GM23338 (cell line): Measurements from ENCODE around the gene PVR. TPM values are rescaled to one million over a fixed set of nuclear protein-coding genes. Genes with fewer than 3 reads are reported as not detected.

ENCODE experiments used
- ATAC-seq: fragments of 200-7000 bp; cut with Tn5 transposase; 3 replicates; pipeline ENCODE4 v1.9.1; 2020
- DNase-seq: peaks from one replicate; pipeline ENCODE4 v3.0.0-alpha.2; 2015; ENCODE audit warnings: low spot score
- H2AFZ ChIP-seq: fragments of 200-600 bp; sonication (generic); 2 replicates; pipeline ENCODE4 v1.8.0; 2016; ENCODE audit warnings: antibody characterized with exemption, mild to moderate bottlenecking, moderate library complexity
- H3F3A ChIP-seq: fragments of 200-600 bp; sonication (generic); replicated peaks from 2 replicates; pipeline ENCODE4 v1.8.0; 2017; ENCODE audit warnings: antibody characterized with exemption, mixed run types, low read depth
- H3K27ac ChIP-seq: fragments of 200-600 bp; sonication (generic); 2 replicates; pipeline ENCODE4 v1.6.1; 2016; ENCODE audit warnings: low read depth
- H3K27me3 ChIP-seq: fragments of 200-600 bp; sonication (generic); 2 replicates; pipeline ENCODE4 v1.8.0; 2016; ENCODE audit warnings: mild to moderate bottlenecking, mixed run types, moderate library complexity; ENCODE audit not compliant: insufficient read depth
- H3K36me3 ChIP-seq: fragments of 200-600 bp; sonication (generic); 2 replicates; pipeline ENCODE4 v1.8.0; 2016; ENCODE audit warnings: mild to moderate bottlenecking; ENCODE audit not compliant: insufficient read depth
- H3K4me1 ChIP-seq: fragments of 200-600 bp; sonication (generic); 2 replicates; pipeline ENCODE4 v1.8.0; 2016; ENCODE audit warnings: mild to moderate bottlenecking, moderate library complexity; ENCODE audit not compliant: insufficient read depth
- H3K4me2 ChIP-seq: fragments of 200-600 bp; sonication (generic); 2 replicates; pipeline ENCODE4 v1.7.1; 2017; ENCODE audit warnings: mixed run types
- H3K4me3 ChIP-seq: fragments of 200-600 bp; sonication (generic); 2 replicates; pipeline ENCODE4 v1.6.1; 2016; ENCODE audit warnings: mixed run types
- H3K79me2 ChIP-seq: fragments of 200-600 bp; sonication (generic); replicated peaks from 2 replicates; pipeline ENCODE4 v1.8.0; 2017; ENCODE audit warnings: mild to moderate bottlenecking; ENCODE audit not compliant: insufficient read depth
- H3K9me2 ChIP-seq: fragments of 200-600 bp; sonication (generic); 2 replicates; pipeline ENCODE4 v1.8.0; 2017; ENCODE audit not compliant: insufficient read depth
- H4K20me1 ChIP-seq: fragments of 200-600 bp; sonication (generic); replicated peaks from 2 replicates; pipeline ENCODE4 v1.8.0; 2017; ENCODE audit warnings: mild to moderate bottlenecking; ENCODE audit not compliant: insufficient read depth
- H3K27ac Mint-ChIP-seq: 2 replicates; pipeline ENCODE4 v1.8.0; 2020; ENCODE audit warnings: inconsistent platforms, mild to moderate bottlenecking, moderate library complexity, mixed read lengths
- H3K27me3 Mint-ChIP-seq: 3 replicates; pipeline ENCODE4 v1.8.0; 2022; ENCODE audit warnings: low read depth, mild to moderate bottlenecking, moderate library complexity, mixed read lengths, inconsistent platforms; ENCODE audit not compliant: insufficient read depth, poor library complexity
- H3K36me3 Mint-ChIP-seq: 3 replicates; pipeline ENCODE4 v1.8.0; 2021; ENCODE audit warnings: low read depth, mild to moderate bottlenecking, inconsistent platforms, moderate library complexity, mixed read lengths
- H3K4me1 Mint-ChIP-seq: 3 replicates; pipeline ENCODE4 v1.8.0; 2020; ENCODE audit warnings: mild to moderate bottlenecking, inconsistent platforms, mixed read lengths
- H3K4me3 Mint-ChIP-seq: 3 replicates; pipeline ENCODE4 v1.8.0; 2021; ENCODE audit warnings: moderate library complexity, mild to moderate bottlenecking, inconsistent platforms, mixed read lengths
- H3K9me3 Mint-ChIP-seq: 3 replicates; pipeline ENCODE4 v1.8.0; 2020; ENCODE audit warnings: moderate library complexity, mild to moderate bottlenecking, inconsistent platforms, mixed read lengths
- CREB1 ChIP-seq: fragments of 250-450 bp; sonication (Bioruptor Pico); IDR thresholded peaks from 2 replicates; pipeline ENCODE4 v1.5.0; 2020; ENCODE audit warnings: low read depth, mild to moderate bottlenecking, moderate library complexity
- CTCF ChIP-seq, 2 experiments: fragments of 200-600 bp in 1 of 2; sonication (generic) in 1 of 2; conservative IDR thresholded peaks; 2 replicates each; pipeline versions ENCODE4 v1.5.1 to v1.6.1; 2016 to 2017; ENCODE audit warnings: antibody characterized with exemption in 2 of 2, low read depth in 2 of 2, mild to moderate bottlenecking in 2 of 2, moderate library complexity in 1 of 2
- ETS1 ChIP-seq: IDR thresholded peaks from 2 replicates; pipeline ENCODE4 v1.6.1; 2016; ENCODE audit warnings: antibody characterized with exemption
- EZH2 ChIP-seq: fragments of 200-600 bp; sonication (generic); IDR thresholded peaks from one replicate; pipeline ENCODE4 v1.8.0; 2017; ENCODE audit warnings: antibody characterized with exemption, mild to moderate bottlenecking, low read depth; ENCODE audit not compliant: unreplicated experiment
- EZH2phosphoT487 ChIP-seq: fragments of 200-600 bp; sonication (generic); IDR thresholded peaks from one replicate; pipeline ENCODE4 v1.8.1; 2018; ENCODE audit warnings: antibody characterized with exemption; ENCODE audit not compliant: unreplicated experiment
- JUNB ChIP-seq: IDR thresholded peaks from one replicate; pipeline ENCODE4 v1.6.1; 2016; ENCODE audit warnings: antibody characterized with exemption; ENCODE audit not compliant: unreplicated experiment
- NANOG ChIP-seq: IDR thresholded peaks from 2 replicates; pipeline ENCODE4 v1.6.1; 2016; ENCODE audit warnings: antibody characterized with exemption, borderline replicate concordance
- POLR2AphosphoS5 ChIP-seq: IDR thresholded peaks from 2 replicates; pipeline ENCODE4 v1.6.1; 2016; ENCODE audit warnings: antibody characterized with exemption, low read depth
- REST ChIP-seq: IDR thresholded peaks from one replicate; pipeline ENCODE4 v1.6.1; 2018; ENCODE audit warnings: antibody characterized with exemption; ENCODE audit not compliant: unreplicated experiment
- STAT1 ChIP-seq: IDR thresholded peaks from one replicate; pipeline ENCODE4 v1.6.1; 2016; ENCODE audit warnings: antibody characterized with exemption; ENCODE audit not compliant: unreplicated experiment
- ZNF114 ChIP-seq: fragments of 250-450 bp; sonication (Bioruptor Pico); IDR thresholded peaks from 2 replicates; pipeline ENCODE4 v1.5.0; 2020; ENCODE audit warnings: mild to moderate bottlenecking, moderate library complexity
- polyA plus RNA-seq: library from polyadenylated mRNA; unstranded; fragments of >200 nt; fragmentation: Nextera tagmentation; extraction: Ambion mirVana; gene quantifications from 2 replicates; pipeline ENCODE4 v1.2.1, GENCODE V29; 2016
- total RNA-seq: library from RNA; depleted of rRNA; stranded (reverse); fragments of >200 nt; shearing (Covaris generic); gene quantifications from 2 replicates; pipeline ENCODE4 v1.2.3, GENCODE V29; 2014

Gene PVR
- total and polyA plus RNA-seq, 2 experiments from 2014 or later = 4.8 to 19.0 TPM

GRCh38 chr19:44663996-44664395 is 20.3 kb downstream of the PVR start (continued):
- TF ChIP-seq CREB1 (CRISPR knock-in tag) (no peak), CTCF (conservative IDR thresholded peaks at IDR 0.05; ENCODE audit: low read depth in 2 of 2) (no peak), EZH2 (no peak), ZNF114 (CRISPR knock-in tag) (no peak), NANOG (no peak), EZH2phosphoT487 (no peak), STAT1 (no peak)

GRCh38 chr19:44664976-44665375 is 21.3 kb downstream of the PVR start:
- H3K9me2 ChIP-seq = no peaks in the 10 kb centered on the region
- DNase-seq = no peak
- H3F3A ChIP-seq = 0 out of 2 replicates have a peak, but pooled peaks cover 4% of the 10 kb centered on the region
- H3K4me3 Mint-ChIP-seq = no peak overlapping the region
- H3K27me3 Mint-ChIP-seq = peaks cover 4% of the 10 kb centered on the region
- H3K4me3 ChIP-seq = no peak overlapping the region
- no peaks in the 10 kb centered on the region for H3K79me2 ChIP-seq
- H2AFZ ChIP-seq = no peak overlapping the region
- no peak for ATAC-seq
- no peak overlapping the region for H3K27ac Mint-ChIP-seq
- no peaks in the 10 kb centered on the region; the same call in 2 of the 3 replicates for H3K9me3 Mint-ChIP-seq
- 0 out of 2 replicates have a peak, but pooled peaks cover 6% of the 10 kb centered on the region for H3K4me1 ChIP-seq
- no peaks in the 10 kb centered on the region for H3K27me3 ChIP-seq
- H3K4me2 ChIP-seq = no peak overlapping the region
- peaks cover 5% of the 10 kb centered on the region for H3K36me3 ChIP-seq
- peaks cover 14% of the 10 kb centered on the region; the same call in 2 of the 3 replicates for H3K36me3 Mint-ChIP-seq
- 0 out of 2 replicates have a peak, but pooled peaks cover 3% of the 10 kb centered on the region for H4K20me1 ChIP-seq
- H3K27ac ChIP-seq = no peak overlapping the region
- no peaks in the 10 kb centered on the region for H3K4me1 Mint-ChIP-seq
- TF ChIP-seq ZNF114 (CRISPR knock-in tag) (no peak), CREB1 (CRISPR knock-in tag) (no peak), JUNB (no peak), CTCF (conservative IDR thresholded peaks at IDR 0.05; ENCODE audit: low read depth in 2 of 2) (no peak), EZH2 (no peak), REST (no peak), EZH2phosphoT487 (no peak), POLR2AphosphoS5 (no peak), NANOG (no peak), ETS1 (no peak)
